A549 (cell line): ENCODE results near the gene MAML3. TPM values are rescaled to one million over a fixed set of nuclear protein-coding genes. Genes with fewer than 3 reads are reported as not detected.

ENCODE experiments used
- ATAC-seq, 2 experiments: fragments of 200-7000 bp in 1 of 2; fragments of >200 bp in 1 of 2; cut with Nextera tagmentation in 1 of 2; cut with Tn5 transposase in 1 of 2; 3 replicates each; pipeline versions ENCODE4 v1.8.0 to v1.9.1; 2018 to 2020; ENCODE audit warnings: mild to moderate bottlenecking in 1 of 2, moderate library complexity in 1 of 2
- CTCF ChIA-PET: fragments of 300-600 bp; sonication (Branson Sonifier 250); formaldehyde crosslinking; extraction: SDS; loops from one replicate; lab custom pipeline; 2021; ENCODE audit warnings: antibody characterized with exemption, inconsistent platforms; lab: Yijun Ruan, JAX
- POLR2A ChIA-PET: fragments of 350-600 bp; formaldehyde crosslinking; extraction: SDS; loops from one replicate; lab custom pipeline; 2021; ENCODE audit warnings: antibody characterized with exemption, inconsistent platforms; lab: Yijun Ruan, JAX
- DNase-seq, 2 experiments: peaks; one replicate each; pipeline versions ENCODE4 v3.0.0 to v3.0.0-alpha.2; 2011 to 2016; ENCODE audit warnings: low read depth in 1 of 2, low spot score in 1 of 2
- FAIRE-seq: peaks from 2 replicates; lab custom pipeline; 2011; peaks lifted over from hg19 to GRCh38; lab: Jason Lieb, UNC
- H3K27ac ChIP-seq, 2 experiments: fragments of >200 bp; sonication (Bioruptor Twin); formaldehyde crosslinking; 3 replicates each; pipeline ENCODE4 v1.5.1; 2016 to 2017
- H3K4me1 ChIP-seq: fragments of >200 bp; sonication (Bioruptor Twin); formaldehyde crosslinking; 3 replicates; pipeline ENCODE4 v1.6.1; 2016
- H3K4me2 ChIP-seq: fragments of >200 bp; sonication (Bioruptor Twin); formaldehyde crosslinking; 3 replicates; pipeline ENCODE4 v1.6.1; 2016
- H3K4me3 ChIP-seq: fragments of >200 bp; sonication (Bioruptor Twin); formaldehyde crosslinking; 3 replicates; pipeline ENCODE4 v1.5.1; 2016
- H3K9me3 ChIP-seq: fragments of >200 bp; sonication (Bioruptor Twin); formaldehyde crosslinking; 3 replicates; pipeline ENCODE4 v1.6.1; 2016
- BHLHE40 ChIP-seq: IDR thresholded peaks from 2 replicates; pipeline ENCODE4 v1.6.1; 2012; ENCODE audit warnings: low read depth, low read length, inconsistent platforms
- CBX8 ChIP-seq: fragments of 200-600 bp; sonication (generic); IDR thresholded peaks from 2 replicates; pipeline ENCODE4 v1.6.1; 2016
- CEBPB ChIP-seq, 2 experiments: fragments of >200 bp in 1 of 2; sonication (Bioruptor Twin) in 1 of 2; formaldehyde crosslinking in 1 of 2; IDR thresholded peaks; 2 replicates each; pipeline ENCODE4 v1.6.1; 2012 to 2016
- CHD2 ChIP-seq: fragments of 150-350 bp; IDR thresholded peaks from 2 replicates; pipeline ENCODE4 v1.6.1; 2014; ENCODE audit warnings: low read length; ENCODE audit not compliant: partially characterized antibody
- CHD4 ChIP-seq: fragments of 200-600 bp; sonication (generic); IDR thresholded peaks from 2 replicates; pipeline ENCODE4 v1.6.1; 2016; ENCODE audit warnings: antibody characterized with exemption, mild to moderate bottlenecking, borderline replicate concordance
- ESRRA ChIP-seq: fragments of 150-350 bp; IDR thresholded peaks from 2 replicates; pipeline ENCODE4 v1.6.1; 2014; ENCODE audit warnings: mild to moderate bottlenecking, low read length, borderline replicate concordance
- FOSB ChIP-seq: fragments of 250-450 bp; sonication (Bioruptor Pico); IDR thresholded peaks from 2 replicates; pipeline ENCODE4 v1.5.0; 2020; ENCODE audit warnings: mild to moderate bottlenecking, moderate library complexity
- GATA3 ChIP-seq: IDR thresholded peaks from 2 replicates; pipeline ENCODE4 v1.6.1; 2012; ENCODE audit warnings: borderline replicate concordance
- HEYL ChIP-seq: fragments of 250-450 bp; sonication (Bioruptor Pico); IDR thresholded peaks from 2 replicates; pipeline ENCODE4 v1.8.0; 2021; ENCODE audit warnings: mild to moderate bottlenecking, moderate library complexity
- HOXA7 ChIP-seq: fragments of 250-450 bp; sonication (Bioruptor Pico); IDR thresholded peaks from 2 replicates; pipeline ENCODE4 v1.5.0; 2020; ENCODE audit warnings: mild to moderate bottlenecking, moderate library complexity
- HOXB13 ChIP-seq: fragments of 250-450 bp; sonication (Bioruptor Pico); IDR thresholded peaks from 2 replicates; pipeline ENCODE4 v1.5.0; 2020; ENCODE audit warnings: low read depth, mild to moderate bottlenecking, moderate library complexity
- HOXB5 ChIP-seq: fragments of 250-450 bp; sonication (Bioruptor Pico); IDR thresholded peaks from 2 replicates; pipeline ENCODE4 v1.5.0; 2020; ENCODE audit warnings: mild to moderate bottlenecking, moderate library complexity
- JUN ChIP-seq, 2 experiments: fragments of >200 bp; sonication (Bioruptor Twin); formaldehyde crosslinking; IDR thresholded peaks; 2 replicates in 1 of 2; 3 replicates in 1 of 2; pipeline ENCODE4 v1.6.1; 2016 to 2017
- KDM1A ChIP-seq: fragments of 200-600 bp; sonication (generic); IDR thresholded peaks from 2 replicates; pipeline ENCODE4 v1.6.1; 2016; ENCODE audit warnings: low read depth, mild to moderate bottlenecking
- KDM5A ChIP-seq: fragments of 200-600 bp; sonication (generic); IDR thresholded peaks from 2 replicates; pipeline ENCODE4 v1.6.1; 2016; ENCODE audit warnings: antibody characterized with exemption, mild to moderate bottlenecking
- MAFK ChIP-seq: fragments of 450-650 bp; IDR thresholded peaks from 2 replicates; pipeline ENCODE4 v1.6.1; 2014; ENCODE audit not compliant: partially characterized antibody
- MAZ ChIP-seq: fragments of 150-350 bp; IDR thresholded peaks from 2 replicates; pipeline ENCODE4 v1.6.1; 2014; ENCODE audit warnings: antibody characterized with exemption, low read depth, low read length, borderline replicate concordance
- MYC ChIP-seq: IDR thresholded peaks from 2 replicates; pipeline ENCODE4 v1.6.1; 2012; ENCODE audit warnings: mild to moderate bottlenecking, inconsistent platforms, low read length, improper control_type of control experiment, borderline replicate concordance
- NFE2L2 ChIP-seq: fragments of 150-350 bp; conservative IDR thresholded peaks from 2 replicates; pipeline ENCODE4 v1.6.1; 2014; ENCODE audit warnings: low read length
- NPAS2 ChIP-seq: fragments of 250-450 bp; sonication (Bioruptor Pico); IDR thresholded peaks from 2 replicates; pipeline ENCODE4 v1.8.0; 2022; ENCODE audit warnings: mild to moderate bottlenecking, moderate library complexity, borderline replicate concordance
- PHF8 ChIP-seq: fragments of 200-600 bp; sonication (generic); IDR thresholded peaks from 2 replicates; pipeline ENCODE4 v1.6.1; 2016; ENCODE audit warnings: low read depth, mild to moderate bottlenecking, antibody characterized with exemption, moderate library complexity, borderline replicate concordance
- POLR2AphosphoS2 ChIP-seq: conservative IDR thresholded peaks from 2 replicates; pipeline ENCODE4 v1.6.1; 2012; ENCODE audit warnings: low read length, improper control_type of control experiment, inconsistent platforms
- RAD21 ChIP-seq, 2 experiments: fragments of >200 bp in 1 of 2; sonication (Bioruptor Twin) in 1 of 2; formaldehyde crosslinking in 1 of 2; IDR thresholded peaks in 1 of 2; conservative IDR thresholded peaks in 1 of 2; 2 replicates in 1 of 2; 3 replicates in 1 of 2; pipeline ENCODE4 v1.6.1; 2012 to 2018; ENCODE audit warnings: inconsistent platforms in 1 of 2
- RCOR1 ChIP-seq: fragments of 150-350 bp; IDR thresholded peaks from 2 replicates; pipeline ENCODE4 v1.6.1; 2014; ENCODE audit warnings: antibody characterized with exemption, low read length, low read depth
- TFCP2L1 ChIP-seq: fragments of 250-450 bp; sonication (Bioruptor Pico); IDR thresholded peaks from 2 replicates; pipeline ENCODE4 v1.5.0; 2021; ENCODE audit warnings: mild to moderate bottlenecking
- TP53 ChIP-seq: fragments of 250-450 bp; sonication (Bioruptor Pico); IDR thresholded peaks from 2 replicates; pipeline ENCODE4 v1.5.0; 2021; ENCODE audit warnings: mild to moderate bottlenecking, moderate library complexity
- ZNF302 ChIP-seq: fragments of 250-450 bp; sonication (Bioruptor Pico); IDR thresholded peaks from 2 replicates; pipeline ENCODE4 v1.9.0; 2021; ENCODE audit warnings: inconsistent platforms, mild to moderate bottlenecking, moderate library complexity
- ZSCAN20 ChIP-seq: fragments of 250-450 bp; sonication (Bioruptor Pico); IDR thresholded peaks from 2 replicates; pipeline ENCODE4 v1.8.0; 2022; ENCODE audit warnings: mild to moderate bottlenecking, moderate library complexity
- WGBS: methylation state at CpG from one replicate; pipeline ENCODE4 v1.1.6; 2017; ENCODE audit errors: missing lambda C conversion rate; 5-methylcytosine and 5-hydroxymethylcytosine counted together
- polyA plus RNA-seq, 4 experiments: library from polyadenylated mRNA; depleted of rRNA in 3 of 4; stranded (reverse); fragments of >200 nt; fragmentation: RNase III in 1 of 4; extraction: RNeasy Plus Mini Kit Qiagen cat#74134 plus additional on column Dnase treatment in 1 of 4; gene quantifications; 2 replicates in 3 of 4; 3 replicates in 1 of 4; pipeline ENCODE4 v1.2.3, GENCODE V29; 2011 to 2017
- TF ChIP-seq, protein P1 (sequence below): IDR thresholded peaks from 2 replicates; pipeline ENCODE4 v1.6.1; 2012
- TF ChIP-seq, protein P2 (sequence below): fragments of 250-450 bp; sonication (Bioruptor Pico); IDR thresholded peaks from 2 replicates; pipeline ENCODE4 v1.5.0; 2020; ENCODE audit warnings: low read depth, mild to moderate bottlenecking, moderate library complexity
- TF ChIP-seq, protein P3 (sequence below): IDR thresholded peaks from 2 replicates; pipeline ENCODE4 v1.6.1; 2012
- TF ChIP-seq, protein P4 (sequence below): fragments of >200 bp; sonication (Bioruptor Twin); formaldehyde crosslinking; IDR thresholded peaks from 2 replicates; pipeline ENCODE4 v1.6.1; 2016
- TF ChIP-seq, protein P5 (sequence below): fragments of 450-650 bp; IDR thresholded peaks from 2 replicates; pipeline ENCODE4 v1.6.1; 2014; ENCODE audit warnings: antibody characterized with exemption
- TF ChIP-seq, protein P6 (sequence below): fragments of 250-450 bp; sonication (Bioruptor Pico); IDR thresholded peaks from 2 replicates; pipeline ENCODE4 v1.5.0; 2021; ENCODE audit warnings: mild to moderate bottlenecking, moderate library complexity, borderline replicate concordance

MAML3 gene
- polyA plus RNA-seq, 2 of the 4 experiments (the other 2 are of a cell fraction): 9.0 to 22.2 TPM

DNA sequence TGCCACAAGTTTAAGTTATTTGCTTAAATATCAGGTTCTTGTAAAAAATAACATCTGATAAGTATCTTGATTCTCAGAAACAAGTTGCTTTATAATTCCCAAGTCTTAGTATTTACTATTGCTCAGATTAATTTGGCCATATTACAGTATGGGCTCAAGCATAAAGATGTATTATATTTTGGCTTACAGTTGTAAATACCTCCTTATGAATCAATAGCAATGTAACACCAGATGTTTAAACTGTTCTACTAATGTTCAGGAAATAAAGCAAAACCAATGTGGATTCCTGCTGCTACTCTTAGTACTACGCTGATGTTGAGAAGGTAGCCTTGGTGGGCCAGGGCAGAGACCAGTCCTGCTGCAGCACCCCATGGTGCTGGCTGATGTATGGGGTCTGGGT, 385.6 kb downstream of the MAML3 start (continued):
- TF ChIP-seq ESRRA (no peak), RAD21 (conservative IDR thresholded peaks at IDR 0.05 in 1 of 2, IDR thresholded peaks at IDR 0.05 in 1 of 2) (no peak), NPAS2 (no peak), MAFK (no peak), GATA3 (no peak), HOXB5 (CRISPR knock-in tag) (no peak)
- TF ChIP-seq, protein P1, sequence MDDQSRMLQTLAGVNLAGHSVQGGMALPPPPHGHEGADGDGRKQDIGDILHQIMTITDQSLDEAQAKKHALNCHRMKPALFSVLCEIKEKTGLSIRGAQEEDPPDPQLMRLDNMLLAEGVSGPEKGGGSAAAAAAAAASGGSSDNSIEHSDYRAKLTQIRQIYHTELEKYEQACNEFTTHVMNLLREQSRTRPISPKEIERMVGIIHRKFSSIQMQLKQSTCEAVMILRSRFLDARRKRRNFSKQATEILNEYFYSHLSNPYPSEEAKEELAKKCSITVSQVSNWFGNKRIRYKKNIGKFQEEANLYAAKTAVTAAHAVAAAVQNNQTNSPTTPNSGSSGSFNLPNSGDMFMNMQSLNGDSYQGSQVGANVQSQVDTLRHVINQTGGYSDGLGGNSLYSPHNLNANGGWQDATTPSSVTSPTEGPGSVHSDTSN: no peak

DNA sequence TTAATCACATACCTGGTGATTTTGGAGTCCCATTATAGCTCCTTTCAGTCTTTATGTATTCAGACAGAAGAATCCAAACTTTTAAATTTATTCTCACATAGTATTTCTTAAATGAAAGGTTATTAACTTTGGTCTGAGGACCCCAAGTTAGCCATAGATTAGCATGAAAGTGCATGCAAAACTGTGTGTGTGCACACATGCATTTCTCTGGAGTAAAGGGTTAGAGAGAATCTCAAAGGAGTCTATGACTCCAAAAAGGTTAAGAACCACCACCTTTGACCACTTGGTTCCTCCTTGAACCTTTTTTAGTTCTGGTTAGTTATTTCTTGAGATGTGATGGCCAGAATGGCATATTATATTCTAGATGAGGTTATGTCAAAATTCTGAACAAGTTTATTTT, 386.4 kb downstream of the MAML3 start:
- ATAC-seq: no peak
- DNase-seq: no peak
- Histone ChIP-seq H3K27ac (no peak overlapping the region), H3K9me3 (no peaks in the 10 kb centered on the region), H3K4me2 (no peak overlapping the region), H3K4me1 (no peaks in the 10 kb centered on the region), H3K4me3 (no peak overlapping the region)
- CTCF ChIA-PET: no interaction called here
- POLR2A ChIA-PET: no interaction called here
- TF ChIP-seq PHF8: no peak
- TF ChIP-seq BHLHE40: no peak
- TF ChIP-seq ZNF302 (CRISPR knock-in tag): no peak
- no peak for TF ChIP-seq TP53 (CRISPR knock-in tag)
- no peak for TF ChIP-seq FOSB (CRISPR knock-in tag)
- TF ChIP-seq CHD4: no peak
- TF ChIP-seq RAD21 (conservative IDR thresholded peaks at IDR 0.05 in 1 of 2, IDR thresholded peaks at IDR 0.05 in 1 of 2): no peak
- TF ChIP-seq HOXB13 (CRISPR knock-in tag): no peak
- no peak for TF ChIP-seq MAZ
- TF ChIP-seq MAFK: no peak
- TF ChIP-seq MYC: no peak
- TF ChIP-seq HEYL (CRISPR knock-in tag): no peak
- no peak for TF ChIP-seq CEBPB (IDR thresholded peaks at IDR 0.05)
- no peak for TF ChIP-seq KDM1A
- TF ChIP-seq, protein P2, sequence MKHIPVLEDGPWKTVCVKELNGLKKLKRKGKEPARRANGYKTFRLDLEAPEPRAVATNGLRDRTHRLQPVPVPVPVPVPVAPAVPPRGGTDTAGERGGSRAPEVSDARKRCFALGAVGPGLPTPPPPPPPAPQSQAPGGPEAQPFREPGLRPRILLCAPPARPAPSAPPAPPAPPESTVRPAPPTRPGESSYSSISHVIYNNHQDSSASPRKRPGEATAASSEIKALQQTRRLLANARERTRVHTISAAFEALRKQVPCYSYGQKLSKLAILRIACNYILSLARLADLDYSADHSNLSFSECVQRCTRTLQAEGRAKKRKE (CRISPR knock-in tag): no peak
- no peak for TF ChIP-seq JUN (IDR thresholded peaks at IDR 0.05)
- TF ChIP-seq, protein P3, sequence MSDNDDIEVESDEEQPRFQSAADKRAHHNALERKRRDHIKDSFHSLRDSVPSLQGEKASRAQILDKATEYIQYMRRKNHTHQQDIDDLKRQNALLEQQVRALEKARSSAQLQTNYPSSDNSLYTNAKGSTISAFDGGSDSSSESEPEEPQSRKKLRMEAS: no peak
- TF ChIP-seq RCOR1: no peak
- no peak for TF ChIP-seq POLR2AphosphoS2
- FAIRE-seq: no peak

DNA sequence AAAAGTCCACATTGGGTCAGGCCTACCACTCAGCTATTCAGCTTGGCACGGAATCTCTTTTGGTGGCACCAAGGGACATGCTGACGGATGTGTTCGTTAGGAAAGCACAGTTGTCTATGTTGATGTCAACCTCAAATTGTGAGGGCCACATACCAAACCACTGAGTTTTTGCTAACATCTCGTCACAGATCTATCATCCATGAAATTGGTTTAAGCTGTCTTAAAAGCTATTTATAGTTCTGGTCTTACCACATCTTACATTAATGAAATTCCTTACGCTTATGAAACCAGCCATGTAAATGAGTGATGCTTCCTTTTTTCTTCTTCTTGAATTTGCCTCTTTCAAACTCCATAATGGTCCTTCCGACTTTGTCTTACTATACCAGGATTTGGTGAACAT, 386.8 kb downstream of the MAML3 start:
- H3K27ac ChIP-seq: no peak overlapping the region
- H3K9me3 ChIP-seq: no peaks in the 10 kb centered on the region
- no peak overlapping the region for H3K4me2 ChIP-seq
- ChIA-PET POLR2A (no interaction called here), CTCF (no interaction called here)
- TF ChIP-seq KDM5A: no peak
- TF ChIP-seq, protein P4, sequence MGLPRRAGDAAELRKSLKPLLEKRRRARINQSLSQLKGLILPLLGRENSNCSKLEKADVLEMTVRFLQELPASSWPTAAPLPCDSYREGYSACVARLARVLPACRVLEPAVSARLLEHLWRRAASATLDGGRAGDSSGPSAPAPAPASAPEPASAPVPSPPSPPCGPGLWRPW: no peak
- no peak for TF ChIP-seq HEYL (CRISPR knock-in tag)
- TF ChIP-seq, protein P2 (CRISPR knock-in tag): no peak
- TF ChIP-seq NFE2L2: no peak
- no peak for TF ChIP-seq CBX8
- TF ChIP-seq MAFK: no peak
- TF ChIP-seq ZSCAN20 (CRISPR knock-in tag): no peak
- no peak for TF ChIP-seq TFCP2L1
- TF ChIP-seq, protein P5, sequence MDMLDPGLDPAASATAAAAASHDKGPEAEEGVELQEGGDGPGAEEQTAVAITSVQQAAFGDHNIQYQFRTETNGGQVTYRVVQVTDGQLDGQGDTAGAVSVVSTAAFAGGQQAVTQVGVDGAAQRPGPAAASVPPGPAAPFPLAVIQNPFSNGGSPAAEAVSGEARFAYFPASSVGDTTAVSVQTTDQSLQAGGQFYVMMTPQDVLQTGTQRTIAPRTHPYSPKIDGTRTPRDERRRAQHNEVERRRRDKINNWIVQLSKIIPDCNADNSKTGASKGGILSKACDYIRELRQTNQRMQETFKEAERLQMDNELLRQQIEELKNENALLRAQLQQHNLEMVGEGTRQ: no peak
- TF ChIP-seq HOXA7: no peak
- TF ChIP-seq CHD2: no peak
- TF ChIP-seq, protein P6, sequence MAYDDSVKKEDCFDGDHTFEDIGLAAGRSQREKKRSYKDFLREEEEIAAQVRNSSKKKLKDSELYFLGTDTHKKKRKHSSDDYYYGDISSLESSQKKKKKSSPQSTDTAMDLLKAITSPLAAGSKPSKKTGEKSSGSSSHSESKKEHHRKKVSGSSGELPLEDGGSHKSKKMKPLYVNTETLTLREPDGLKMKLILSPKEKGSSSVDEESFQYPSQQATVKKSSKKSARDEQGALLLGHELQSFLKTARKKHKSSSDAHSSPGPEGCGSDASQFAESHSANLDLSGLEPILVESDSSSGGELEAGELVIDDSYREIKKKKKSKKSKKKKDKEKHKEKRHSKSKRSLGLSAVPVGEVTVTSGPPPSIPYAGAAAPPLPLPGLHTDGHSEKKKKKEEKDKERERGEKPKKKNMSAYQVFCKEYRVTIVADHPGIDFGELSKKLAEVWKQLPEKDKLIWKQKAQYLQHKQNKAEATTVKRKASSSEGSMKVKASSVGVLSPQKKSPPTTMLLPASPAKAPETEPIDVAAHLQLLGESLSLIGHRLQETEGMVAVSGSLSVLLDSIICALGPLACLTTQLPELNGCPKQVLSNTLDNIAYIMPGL (CRISPR knock-in tag): no peak
- TF ChIP-seq GATA3: no peak
- DNase-seq: no peak
- H3K4me1 ChIP-seq: no peaks in the 10 kb centered on the region
- no peak for ATAC-seq
- FAIRE-seq: no peak
- no peak overlapping the region for H3K4me3 ChIP-seq
- 96% methylated on average over 6 of the region's 6 CpGs for WGBS
